ENCODE measurements around the gene LCT. TPM values are rescaled to one million over a fixed set of nuclear protein-coding genes. Genes with fewer than 3 reads are reported as not detected.

The LCT gene
- total and polyA plus RNA-seq, 2 donors from 2014 or later, result 0.19 TPM; not detected in 1

DNA sequence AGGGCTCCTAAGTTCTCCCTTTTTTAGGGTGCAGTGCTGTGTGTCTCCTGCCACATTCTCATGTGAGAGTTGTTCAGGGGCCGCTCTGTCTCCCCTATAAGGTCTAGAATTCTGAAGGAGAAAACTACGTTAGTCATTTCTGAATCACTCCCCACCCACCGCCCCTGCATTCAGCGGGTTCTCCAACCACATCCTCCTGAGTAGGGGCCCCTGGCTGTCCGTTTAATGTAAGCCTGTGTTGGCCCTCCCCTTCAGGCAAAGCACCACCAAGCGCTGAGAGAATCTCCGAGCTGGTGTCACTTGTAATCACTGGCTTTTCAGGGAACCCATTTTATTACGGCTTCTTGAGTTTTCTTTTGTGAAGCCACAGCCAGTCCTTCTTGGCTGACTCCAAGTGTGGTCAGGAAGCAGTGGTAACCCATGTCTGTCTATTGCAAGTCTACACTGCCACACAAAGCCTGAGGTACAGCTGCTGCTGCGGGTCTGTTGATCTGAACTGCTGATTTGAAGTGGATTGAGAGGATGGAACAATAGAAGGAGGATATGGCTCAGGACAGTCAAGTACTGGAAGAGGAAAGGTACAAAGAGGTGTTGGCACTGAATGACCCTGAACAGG lies 16.9 kb downstream of the LCT start:
- TF ChIP-seq, protein P1, sequence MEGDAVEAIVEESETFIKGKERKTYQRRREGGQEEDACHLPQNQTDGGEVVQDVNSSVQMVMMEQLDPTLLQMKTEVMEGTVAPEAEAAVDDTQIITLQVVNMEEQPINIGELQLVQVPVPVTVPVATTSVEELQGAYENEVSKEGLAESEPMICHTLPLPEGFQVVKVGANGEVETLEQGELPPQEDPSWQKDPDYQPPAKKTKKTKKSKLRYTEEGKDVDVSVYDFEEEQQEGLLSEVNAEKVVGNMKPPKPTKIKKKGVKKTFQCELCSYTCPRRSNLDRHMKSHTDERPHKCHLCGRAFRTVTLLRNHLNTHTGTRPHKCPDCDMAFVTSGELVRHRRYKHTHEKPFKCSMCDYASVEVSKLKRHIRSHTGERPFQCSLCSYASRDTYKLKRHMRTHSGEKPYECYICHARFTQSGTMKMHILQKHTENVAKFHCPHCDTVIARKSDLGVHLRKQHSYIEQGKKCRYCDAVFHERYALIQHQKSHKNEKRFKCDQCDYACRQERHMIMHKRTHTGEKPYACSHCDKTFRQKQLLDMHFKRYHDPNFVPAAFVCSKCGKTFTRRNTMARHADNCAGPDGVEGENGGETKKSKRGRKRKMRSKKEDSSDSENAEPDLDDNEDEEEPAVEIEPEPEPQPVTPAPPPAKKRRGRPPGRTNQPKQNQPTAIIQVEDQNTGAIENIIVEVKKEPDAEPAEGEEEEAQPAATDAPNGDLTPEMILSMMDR (IDR thresholded peaks at IDR 0.05; ENCODE audit: borderline replicate concordance, extremely low read depth, insufficient read depth), result no peak
- FAIRE-seq (no peak), DNase-seq (no peak)
- no peak overlapping the region for H3K27ac ChIP-seq (ENCODE audit: low read depth in 2 of 2, low read length in 2 of 2)
- no peaks in the 10 kb centered on the region for H3K4me1 ChIP-seq (ENCODE audit: control insufficient read depth in 2 of 3, insufficient read depth in 2 of 3, low read depth in 1 of 3, low read length in 3 of 3)
- intact Hi-C loops (cut with DNase I), result no loop called here
- H3K9ac ChIP-seq (ENCODE audit: low read length in 3 of 3), result no peak overlapping the region
- H3K9me3 ChIP-seq (ENCODE audit: control insufficient read depth in 2 of 3, insufficient read depth in 1 of 3, low read length in 3 of 3), result peaks cover 0 to 3% (median 0%) of the 10 kb centered on the region in 3 donors
- H3K36me3 ChIP-seq (ENCODE audit: control insufficient read depth in 2 of 3, insufficient read depth in 3 of 3, low read length in 3 of 3), result no peaks in the 10 kb centered on the region
- no peak overlapping the region for H3K4me3 ChIP-seq (ENCODE audit: low read length in 3 of 3)
- H3K27me3 ChIP-seq (ENCODE audit: control insufficient read depth, insufficient read depth, low read length), result no peaks in the 10 kb centered on the region

DNA sequence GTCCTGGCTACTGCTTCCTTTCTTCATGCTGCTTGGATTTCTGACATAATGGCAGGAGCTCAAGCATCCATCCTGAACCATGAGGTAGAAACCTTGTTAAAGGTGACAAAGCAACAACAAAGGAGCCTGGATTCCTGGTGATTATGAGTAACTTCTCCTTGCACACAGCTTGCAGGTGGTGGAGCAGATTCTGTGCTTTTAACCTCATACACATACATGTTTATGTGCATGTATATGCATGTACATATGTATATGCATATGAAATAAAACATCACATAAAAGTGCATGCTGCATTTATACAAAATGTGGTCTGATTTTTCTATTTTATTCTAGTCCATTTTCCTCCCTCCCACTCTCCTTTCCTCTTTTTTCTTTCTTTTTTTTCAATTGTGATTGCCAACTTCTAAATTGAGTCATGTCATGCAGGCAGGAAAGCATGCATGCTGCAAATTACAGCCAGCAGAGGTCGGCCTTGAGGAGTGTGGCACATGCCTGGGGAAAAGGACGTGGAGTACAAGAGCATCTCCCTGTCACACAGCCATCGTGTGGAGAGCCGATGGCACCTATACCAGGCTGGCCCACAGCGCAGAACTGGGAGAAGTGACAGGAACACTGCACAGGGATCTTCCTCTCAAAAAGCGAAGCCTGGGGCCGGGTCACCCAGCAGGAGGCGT lies 17.9 kb downstream of the LCT start:
- DNase-seq, result no peak
- H3K27me3 ChIP-seq (ENCODE audit: control insufficient read depth, insufficient read depth, low read length), result no peaks in the 10 kb centered on the region
- peaks cover 0 to 3% (median 0%) of the 10 kb centered on the region in 3 donors for H3K9me3 ChIP-seq (ENCODE audit: control insufficient read depth in 2 of 3, insufficient read depth in 1 of 3, low read length in 3 of 3)
- no peaks in the 10 kb centered on the region for H3K36me3 ChIP-seq (ENCODE audit: control insufficient read depth in 2 of 3, insufficient read depth in 3 of 3, low read length in 3 of 3)
- H3K4me3 ChIP-seq (ENCODE audit: low read length in 3 of 3), result no peak overlapping the region
- H3K4me1 ChIP-seq (ENCODE audit: control insufficient read depth in 2 of 3, insufficient read depth in 2 of 3, low read depth in 1 of 3, low read length in 3 of 3), result no peaks in the 10 kb centered on the region
- no peak overlapping the region for H3K9ac ChIP-seq (ENCODE audit: low read length in 3 of 3)
- TF ChIP-seq, protein P1 (IDR thresholded peaks at IDR 0.05; ENCODE audit: borderline replicate concordance, extremely low read depth, insufficient read depth), result no peak
- intact Hi-C loops (cut with DNase I), result no loop called here
- FAIRE-seq, result no peak
- H3K27ac ChIP-seq (ENCODE audit: low read depth in 2 of 2, low read length in 2 of 2), result no peak overlapping the region

DNA sequence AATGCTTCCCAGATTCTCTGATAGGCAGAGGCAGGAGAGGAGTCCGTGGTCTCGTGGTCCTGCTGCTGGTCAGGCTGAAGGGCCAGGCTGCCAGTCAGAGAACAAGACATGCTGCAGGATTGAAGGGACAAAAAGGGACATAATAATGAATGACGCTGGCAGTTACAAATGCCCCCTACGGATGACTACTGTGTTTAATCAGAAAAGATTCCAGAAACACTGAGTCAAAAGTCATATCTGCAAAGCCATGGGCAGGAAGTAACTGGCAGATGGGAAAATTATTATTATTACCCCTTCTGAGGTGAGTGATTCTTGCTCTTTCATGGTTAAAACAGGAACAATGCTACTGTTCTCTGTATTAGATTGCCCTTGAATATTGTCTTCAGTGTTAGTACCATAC lies 19.0 kb downstream of the LCT start:
- Histone ChIP-seq H3K27ac (ENCODE audit: low read depth in 2 of 2, low read length in 2 of 2) (no peak overlapping the region), H3K27me3 (ENCODE audit: control insufficient read depth, insufficient read depth, low read length) (no peaks in the 10 kb centered on the region), H3K9me3 (ENCODE audit: control insufficient read depth in 2 of 3, insufficient read depth in 1 of 3, low read length in 3 of 3) (peaks cover 0 to 3% (median 0%) of the 10 kb centered on the region in 3 donors), H3K36me3 (ENCODE audit: control insufficient read depth in 2 of 3, insufficient read depth in 3 of 3, low read length in 3 of 3) (no peaks in the 10 kb centered on the region), H3K9ac (ENCODE audit: low read length in 3 of 3) (no peak overlapping the region), H3K4me3 (ENCODE audit: low read length in 3 of 3) (no peak overlapping the region), H3K4me1 (ENCODE audit: control insufficient read depth in 2 of 3, insufficient read depth in 2 of 3, low read depth in 1 of 3, low read length in 3 of 3) (no peaks in the 10 kb centered on the region)
- TF ChIP-seq, protein P1 (IDR thresholded peaks at IDR 0.05; ENCODE audit: borderline replicate concordance, extremely low read depth, insufficient read depth), result no peak
- intact Hi-C loops (cut with DNase I), result no loop called here
- no peak for FAIRE-seq
- no peak for DNase-seq

All from kidney (tissue), 14 donors.